Liver (tissue), 9 donors: ENCODE results near the gene LGR4. TPM values are rescaled to one million over a fixed set of nuclear protein-coding genes. Genes with fewer than 3 reads are reported as not detected.

Source experiments
- DNase-seq: peaks from one replicate; pipeline ENCODE4 v3.0.0-alpha.2; 2017; ENCODE audit warnings: low spot score
- H3K27ac ChIP-seq, 2 donors: one replicate each; pipeline ENCODE4 v1.7.0; 2013; ENCODE audit warnings: inconsistent platforms in 2 of 2, low read length in 2 of 2, control low read depth in 1 of 2, low read depth in 1 of 2, mild to moderate bottlenecking in 1 of 2
- H3K27me3 ChIP-seq, 4 donors: one replicate each; pipeline versions ENCODE4 v1.6.1 to v1.7.0; 2013; ENCODE audit warnings: low read length in 3 of 4, inconsistent platforms in 1 of 4, mild to moderate bottlenecking in 1 of 4, moderate library complexity in 1 of 4; ENCODE audit not compliant: control insufficient read depth in 4 of 4, insufficient read depth in 4 of 4
- H3K36me3 ChIP-seq, 4 donors: one replicate each; pipeline versions ENCODE4 v1.6.1 to v1.7.0; 2013; ENCODE audit warnings: low read length in 3 of 4, mild to moderate bottlenecking in 3 of 4, low read depth in 1 of 4, moderate library complexity in 1 of 4; ENCODE audit not compliant: control insufficient read depth in 4 of 4, insufficient read depth in 3 of 4
- H3K4me1 ChIP-seq, 4 donors: one replicate each; pipeline versions ENCODE4 v1.6.1 to v1.7.0; 2013; ENCODE audit warnings: low read length in 3 of 4, mild to moderate bottlenecking in 3 of 4, moderate library complexity in 1 of 4; ENCODE audit not compliant: control insufficient read depth in 4 of 4, insufficient read depth in 4 of 4
- H3K4me3 ChIP-seq, 3 donors: one replicate each; pipeline versions ENCODE4 v1.6.1 to v1.7.0; 2013; ENCODE audit warnings: low read length in 3 of 3, control low read depth in 1 of 3, low read depth in 1 of 3, mild to moderate bottlenecking in 1 of 3
- H3K9ac ChIP-seq, 2 donors: one replicate each; pipeline ENCODE4 v1.7.0; 2013; ENCODE audit warnings: low read length in 2 of 2, mild to moderate bottlenecking in 2 of 2, moderate library complexity in 2 of 2, control low read depth in 1 of 2, low read depth in 1 of 2
- H3K9me3 ChIP-seq, 4 donors: one replicate each; pipeline versions ENCODE4 v1.6.1 to v1.7.0; 2013; ENCODE audit warnings: low read length in 3 of 4; ENCODE audit not compliant: control insufficient read depth in 4 of 4
- ATF3 ChIP-seq: IDR thresholded peaks from 2 replicates; pipeline ENCODE4 v1.6.1; 2016; ENCODE audit warnings: antibody characterized with exemption
- CTCF ChIP-seq: fragments of 150-350 bp; IDR thresholded peaks from 2 replicates; pipeline ENCODE4 v1.5.1; 2017; ENCODE audit warnings: improper control_type of control experiment, low read depth, low read length; ENCODE audit not compliant: missing input control
- EGR1 ChIP-seq, 2 donors: IDR thresholded peaks; 2 replicates each; pipeline ENCODE4 v1.6.1; 2016 to 2018; ENCODE audit warnings: antibody characterized with exemption in 2 of 2, low read depth in 2 of 2
- FOXA2 ChIP-seq: IDR thresholded peaks from 2 replicates; pipeline ENCODE4 v1.6.1; 2016; ENCODE audit warnings: antibody characterized with exemption
- GABPA ChIP-seq, 2 donors: IDR thresholded peaks in 1 of 2; conservative IDR thresholded peaks in 1 of 2; 2 replicates each; pipeline ENCODE4 v1.6.1; 2016; ENCODE audit warnings: antibody characterized with exemption in 2 of 2, mild to moderate bottlenecking in 1 of 2, moderate library complexity in 1 of 2
- HNF4A ChIP-seq, 2 donors: conservative IDR thresholded peaks; 2 replicates each; pipeline ENCODE4 v1.6.1; 2016; ENCODE audit warnings: antibody characterized with exemption in 2 of 2, mild to moderate bottlenecking in 2 of 2
- HNF4G ChIP-seq: IDR thresholded peaks from 2 replicates; pipeline ENCODE4 v1.6.1; 2016; ENCODE audit warnings: antibody characterized with exemption
- JUND ChIP-seq, 2 donors: IDR thresholded peaks; 2 replicates each; pipeline ENCODE4 v1.6.1; 2016; ENCODE audit warnings: antibody characterized with exemption in 2 of 2
- MAX ChIP-seq: IDR thresholded peaks from 2 replicates; pipeline ENCODE4 v1.6.1; 2016; ENCODE audit warnings: antibody characterized with exemption
- RAD21 ChIP-seq, 2 donors: IDR thresholded peaks; 2 replicates each; pipeline ENCODE4 v1.6.1; 2016; ENCODE audit warnings: antibody characterized with exemption in 2 of 2, mild to moderate bottlenecking in 2 of 2
- REST ChIP-seq: IDR thresholded peaks from 2 replicates; pipeline ENCODE4 v1.6.1; 2016; ENCODE audit warnings: antibody characterized with exemption, mild to moderate bottlenecking
- RXRA ChIP-seq, 2 donors: IDR thresholded peaks; 2 replicates each; pipeline ENCODE4 v1.6.1; 2017 to 2018; ENCODE audit warnings: antibody characterized with exemption in 2 of 2, mild to moderate bottlenecking in 1 of 2
- SP1 ChIP-seq: IDR thresholded peaks from 2 replicates; pipeline ENCODE4 v1.6.1; 2018; ENCODE audit warnings: antibody characterized with exemption, mild to moderate bottlenecking
- TAF1 ChIP-seq: conservative IDR thresholded peaks from 2 replicates; pipeline ENCODE4 v1.6.1; 2016; ENCODE audit warnings: antibody characterized with exemption, mild to moderate bottlenecking
- YY1 ChIP-seq: IDR thresholded peaks from 2 replicates; pipeline ENCODE4 v1.6.1; 2016; ENCODE audit warnings: antibody characterized with exemption, mild to moderate bottlenecking
- WGBS: extraction: QIAGEN DNeasy Blood & Tissue Kit; methylation state at CpG from one replicate; pipeline ENCODE4 v1.1.7; 2013; 5-methylcytosine and 5-hydroxymethylcytosine counted together
- polyA plus RNA-seq, 2 donors: library from polyadenylated mRNA; stranded (reverse) in 1 of 2; unstranded in 1 of 2; fragments of 200-250 nt in 1 of 2; fragments of >200 nt in 1 of 2; fragmentation: Nextera tagmentation in 1 of 2; extraction: Ambion mirVana in 1 of 2; gene quantifications; one replicate each; pipeline versions ENCODE4 v1.2.1 to v1.2.3, GENCODE V29; 2013 to 2015
- total RNA-seq, 2 donors: library from RNA; depleted of rRNA; stranded (reverse); fragments of >200 nt; gene quantifications; one replicate each; pipeline ENCODE4 v1.2.3, GENCODE V29; 2014
- donor health status: healthy.
- donor health status: healthy.
- donor health status: healthy.
- donor health status: healthy.
- donor health status: healthy.

The LGR4 gene
- total and polyA plus RNA-seq, 4 donors = 13.7 to 95.3 (median 42.5) TPM

GRCh38 chr11:27507557-27508322 is 35.1 kb upstream of the LGR4 start:
- WGBS = 96% methylated on average over 4 of the region's 4 CpGs
- Histone ChIP-seq H3K4me3 (peak overlapping the region; percentile 63 to 100 (median 71)), H3K36me3 (no peaks in the 10 kb centered on the region), H3K27ac (no peak overlapping the region), H3K4me1 (peaks cover 4 to 20% (median 18%) of the 10 kb centered on the region in 4 donors), H3K9me3 (no peaks in the 10 kb centered on the region), H3K27me3 (no peaks in the 10 kb centered on the region), H3K9ac (peak overlapping the region in 1 of 2 donors; percentile 99)
- TF ChIP-seq HNF4G = no peak
- TF ChIP-seq RXRA (IDR thresholded peaks at IDR 0.05) = no peak
- no peak for TF ChIP-seq GABPA (IDR thresholded peaks at IDR 0.05 in 1 of 2, conservative IDR thresholded peaks at IDR 0.05 in 1 of 2)
- TF ChIP-seq SP1 = no peak
- no peak for TF ChIP-seq YY1
- no peak for TF ChIP-seq ATF3
- no peak for TF ChIP-seq REST
- no peak for TF ChIP-seq CTCF
- TF ChIP-seq RAD21 (IDR thresholded peaks at IDR 0.05) = no peak
- no peak for TF ChIP-seq HNF4A (conservative IDR thresholded peaks at IDR 0.05)
- TF ChIP-seq MAX = no peak
- no peak for TF ChIP-seq JUND (IDR thresholded peaks at IDR 0.05)
- TF ChIP-seq EGR1 (IDR thresholded peaks at IDR 0.05; ENCODE audit: low read depth in 2 of 2) = no peak
- DNase-seq = no peak

GRCh38 chr11:27506200-27507182 is 33.9 kb upstream of the LGR4 start, which contains the start of gene LIN7C:
Gene LIN7C (minus strand): TSS chr11:27506769. CDS start chr11:27506752, 17 bp downstream.
- peak within 1 kb of the TSS; percentile 89 to 97 for H3K27ac ChIP-seq
- H3K4me3 ChIP-seq = peak within 1 kb of the TSS; percentile 63 to 100 (median 71)
- H3K9ac ChIP-seq = peak within 1 kb of the TSS; percentile 98 to 99
- H3K27me3 ChIP-seq = no peaks in the 10 kb centered on the region
- H3K9me3 ChIP-seq = no peaks in the 10 kb centered on the region
- peaks cover 0 to 4% (median 0%) of the 10 kb centered on the region in 4 donors for H3K36me3 ChIP-seq
- peak; percentile 96 for DNase-seq
- peaks cover 4 to 20% (median 18%) of the 10 kb centered on the region in 4 donors for H3K4me1 ChIP-seq
- WGBS = under 1% methylated on average over 60 of the region's 60 CpGs
- TF ChIP-seq ATF3 = peak; percentile 15
- peak; percentile 19 to 42 for TF ChIP-seq EGR1 (IDR thresholded peaks at IDR 0.05; ENCODE audit: low read depth in 2 of 2)
- TF ChIP-seq GABPA (IDR thresholded peaks at IDR 0.05 in 1 of 2, conservative IDR thresholded peaks at IDR 0.05 in 1 of 2) = peak; percentile 89 to 96
- TF ChIP-seq TAF1 = peak; percentile 67
- TF ChIP-seq HNF4A (conservative IDR thresholded peaks at IDR 0.05) = peak in 1 of 2 donors; percentile 5
- TF ChIP-seq YY1 = peak; percentile 98
- no peak for TF ChIP-seq HNF4G
- TF ChIP-seq RAD21 (IDR thresholded peaks at IDR 0.05) = peak; percentile 6 to 14
- peak; percentile 37 for TF ChIP-seq SP1
- peak; percentile 15 to 32 for TF ChIP-seq RXRA (IDR thresholded peaks at IDR 0.05)
- no peak for TF ChIP-seq FOXA2
- TF ChIP-seq REST = peak; percentile 89
